NCI-H2227 treated with DMSO at 0.1 percent for 48 hours (cell line): ENCODE data around the gene HIPK2.
"Not testable (repeated sequence)": the region's sequence is repeated elsewhere in the genome, so short reads cannot be mapped to it uniquely, and the experiment has no call there.

Experiments used
- DNase-seq: peaks from one replicate; lab custom pipeline; 2025; lab: John Stamatoyannopoulos, UW

HIPK2 gene

DNA sequence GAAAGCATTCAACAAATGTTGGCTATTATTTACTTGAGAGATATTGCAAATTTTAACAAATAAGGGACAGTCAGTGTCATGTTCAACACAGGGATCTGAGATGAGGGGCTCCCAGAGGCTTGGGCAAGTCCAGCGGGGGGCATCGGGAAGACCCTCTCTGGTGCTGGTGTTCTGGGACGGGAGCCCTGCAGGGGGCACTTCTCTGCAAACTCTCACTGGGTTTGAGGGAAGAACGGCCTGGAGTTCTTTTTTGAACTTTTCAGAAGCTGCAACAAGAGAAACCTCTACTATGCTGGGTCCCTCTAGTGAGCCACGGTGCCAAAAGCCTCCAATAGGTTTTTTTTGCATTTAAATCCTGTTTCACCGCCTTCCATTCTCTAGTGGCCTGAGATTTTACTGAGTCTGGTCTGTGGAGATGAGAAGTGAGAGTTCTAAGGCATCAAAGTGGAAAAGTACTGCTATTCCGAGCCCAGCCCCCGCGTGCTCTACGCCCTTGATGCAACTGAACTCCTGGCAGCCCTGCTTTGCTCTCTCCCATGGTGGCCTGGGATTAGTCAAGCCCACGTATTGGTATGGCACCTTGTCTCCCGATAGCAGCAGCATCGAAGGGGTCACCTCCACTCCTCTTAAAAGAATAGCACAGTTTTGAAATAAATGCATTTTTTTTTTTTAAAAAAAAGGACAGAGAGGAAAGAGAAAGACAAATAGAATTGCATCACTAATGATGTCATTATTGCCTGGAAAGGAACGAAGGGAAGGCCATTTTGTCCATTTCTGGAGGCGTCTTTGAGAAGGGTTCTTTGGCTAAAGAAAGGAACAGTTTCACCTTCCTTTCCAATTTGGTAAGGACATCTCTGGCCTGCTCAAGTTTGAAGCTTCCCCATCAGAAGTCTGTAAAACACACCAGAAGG lies 210.8 kb downstream of the HIPK2 start:
- no peak for DNase-seq

DNA sequence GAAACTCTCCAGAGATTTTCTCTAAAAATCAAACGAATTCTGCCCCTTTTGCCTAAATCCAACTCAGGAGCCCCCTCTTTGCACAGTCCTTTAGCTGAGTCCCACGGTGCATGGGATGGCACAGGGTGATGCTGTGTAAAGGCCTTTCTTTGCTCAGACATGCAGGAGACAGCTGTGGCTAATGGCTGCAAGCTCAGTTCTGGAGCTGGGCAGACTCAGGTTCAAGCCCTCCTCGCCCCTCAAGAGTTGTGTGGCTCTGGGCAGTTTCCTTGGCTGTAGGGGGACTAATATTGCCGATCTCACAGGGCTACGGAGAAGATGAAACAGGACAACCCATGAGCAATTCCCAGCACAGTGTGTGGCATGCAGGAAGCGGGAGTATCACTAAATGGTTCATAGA lies 211.7 kb downstream of the HIPK2 start:
- DNase-seq, result no peak

DNA sequence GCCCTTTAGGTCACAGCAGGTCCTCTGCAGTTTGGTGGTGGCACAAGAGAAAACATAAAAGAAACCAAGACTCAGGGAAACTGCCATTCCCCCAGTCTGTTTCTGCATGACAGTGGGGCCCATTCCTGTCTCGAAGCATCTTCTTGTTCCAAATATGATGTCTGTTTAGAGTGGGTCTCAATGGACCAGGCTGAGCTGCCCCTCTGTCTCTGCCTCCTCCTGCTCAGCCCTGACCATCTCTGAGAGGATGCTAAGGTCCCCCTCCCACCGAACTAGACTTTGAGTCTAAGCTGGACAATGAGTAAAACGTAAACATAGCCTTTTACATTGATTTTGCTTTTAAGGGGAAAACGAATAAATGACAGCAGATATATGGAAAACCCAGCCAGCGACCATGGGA lies 213.9 kb downstream of the HIPK2 start:
- DNase-seq, result no peak

DNA sequence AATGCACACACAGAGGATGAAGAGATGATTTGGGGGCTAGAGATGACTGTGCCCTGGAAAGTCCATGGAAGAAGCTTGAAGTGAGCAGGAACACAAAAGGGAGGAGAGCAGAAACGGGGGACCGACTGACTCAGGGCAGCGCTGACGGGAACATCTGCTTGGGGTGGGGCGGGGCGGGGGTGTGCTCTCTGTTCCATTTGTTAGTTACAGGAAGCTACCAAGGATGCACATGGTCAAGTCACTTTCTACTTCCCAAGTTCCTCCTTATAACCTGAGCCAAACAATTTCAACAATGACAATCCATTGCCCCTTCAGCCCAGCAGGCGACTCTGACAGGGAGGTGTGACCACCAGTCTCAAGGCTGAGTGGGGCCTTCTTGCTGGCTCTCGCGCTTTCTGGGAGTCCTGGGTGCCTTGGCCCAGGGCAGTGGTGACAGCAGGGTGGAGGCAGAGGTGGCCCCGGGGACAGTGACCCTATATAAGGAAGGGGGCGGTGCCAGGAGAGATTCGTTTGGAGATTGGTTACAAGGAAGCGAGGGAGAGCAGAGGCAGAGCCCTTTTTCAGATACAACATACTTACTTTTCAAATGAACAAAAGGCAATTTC lies 214.7 kb downstream of the HIPK2 start:
- no peak for DNase-seq

DNA sequence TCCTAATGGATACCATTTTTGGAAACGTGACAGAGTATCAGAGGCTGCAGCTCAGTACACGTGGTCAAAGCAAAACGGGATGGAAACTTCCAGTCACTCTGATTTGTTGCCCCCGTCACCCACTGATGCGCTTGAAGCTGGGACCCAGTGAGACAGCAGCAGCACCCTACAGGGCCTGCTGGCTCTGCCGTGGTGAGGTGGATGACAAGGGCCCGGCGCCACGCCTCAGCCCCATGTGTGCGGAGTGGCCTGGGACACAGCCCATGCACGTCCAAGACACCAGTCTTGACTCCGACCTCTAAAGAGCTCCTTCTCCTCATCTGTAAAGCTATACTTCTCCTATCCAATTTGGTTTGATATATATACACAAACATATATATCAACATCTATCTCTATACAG lies 215.3 kb downstream of the HIPK2 start:
- no peak for DNase-seq

DNA sequence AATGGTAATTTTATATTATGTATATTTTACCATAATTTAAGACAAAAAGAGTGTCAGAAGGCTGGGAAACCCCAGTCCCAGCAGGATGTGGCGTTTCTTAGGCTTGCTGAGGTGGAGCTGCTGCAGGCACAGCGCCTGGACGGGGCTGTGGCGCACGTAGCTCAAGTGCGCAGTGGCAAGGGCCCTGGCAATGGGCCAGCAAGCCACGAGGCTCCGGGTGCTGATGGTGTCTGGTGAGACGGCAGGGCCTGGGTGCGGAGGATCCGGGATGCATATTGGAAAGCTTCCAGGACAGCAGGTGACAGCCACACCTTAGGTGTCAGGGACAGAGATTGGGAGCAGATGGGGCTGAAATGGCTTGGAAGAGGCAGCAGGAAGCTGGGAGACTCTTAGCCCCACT lies 217.1 kb downstream of the HIPK2 start:
- no peak for DNase-seq

DNA sequence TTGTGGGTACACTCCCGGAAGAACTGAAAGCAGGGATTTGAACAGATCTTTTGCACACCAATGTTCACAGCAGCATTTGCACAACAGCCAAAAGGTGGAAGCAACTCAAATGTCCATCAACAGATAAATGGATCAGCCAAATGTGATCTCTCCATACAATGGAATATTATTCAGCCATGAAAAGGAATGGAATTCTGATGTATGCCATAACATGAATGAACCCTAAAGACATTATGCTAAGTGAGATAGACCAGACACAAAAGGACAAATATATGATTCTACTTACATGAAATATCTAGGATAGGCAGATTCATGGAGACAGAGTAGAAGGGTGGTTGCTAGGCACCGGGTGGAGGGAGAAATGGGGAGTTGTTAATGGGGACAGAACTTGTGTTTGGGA lies 217.6 kb downstream of the HIPK2 start:
- no peak for DNase-seq

DNA sequence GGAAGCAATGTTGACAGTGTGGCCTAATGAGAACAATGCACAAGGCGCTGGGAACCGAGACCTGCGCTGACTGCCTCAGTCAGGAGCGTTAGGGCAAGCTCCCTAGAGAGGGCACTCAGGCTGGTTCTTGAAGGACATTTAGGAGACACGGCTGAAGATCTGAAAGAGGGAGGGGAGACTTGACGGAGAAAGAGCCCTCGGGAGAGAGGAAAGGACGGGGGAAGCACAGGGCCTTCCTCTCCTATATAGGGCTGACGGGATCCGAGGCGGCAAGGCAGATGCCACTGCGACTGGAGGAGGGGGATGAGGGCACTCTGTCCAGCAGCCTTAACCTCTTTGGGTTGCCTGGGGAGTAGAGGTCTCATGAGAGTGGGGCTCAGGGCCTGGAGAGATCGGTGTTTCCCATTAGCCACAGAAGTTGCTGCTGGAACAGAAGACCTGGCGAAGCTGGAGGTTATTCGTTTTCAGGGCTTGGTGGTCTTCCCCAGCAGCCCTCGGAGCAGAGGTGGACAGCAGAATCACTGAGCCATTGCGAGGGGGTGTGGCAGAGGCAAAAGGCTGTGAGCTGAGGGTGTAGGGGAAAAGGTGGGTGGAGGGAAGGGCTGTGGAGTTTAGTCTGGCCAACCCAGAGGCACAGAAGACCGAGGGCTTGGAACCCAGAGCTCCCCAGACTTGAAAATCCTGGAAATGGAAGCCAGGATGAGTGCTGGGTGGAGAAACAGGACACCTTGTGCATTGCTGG lies 218.3 kb downstream of the HIPK2 start:
- no peak for DNase-seq

DNA sequence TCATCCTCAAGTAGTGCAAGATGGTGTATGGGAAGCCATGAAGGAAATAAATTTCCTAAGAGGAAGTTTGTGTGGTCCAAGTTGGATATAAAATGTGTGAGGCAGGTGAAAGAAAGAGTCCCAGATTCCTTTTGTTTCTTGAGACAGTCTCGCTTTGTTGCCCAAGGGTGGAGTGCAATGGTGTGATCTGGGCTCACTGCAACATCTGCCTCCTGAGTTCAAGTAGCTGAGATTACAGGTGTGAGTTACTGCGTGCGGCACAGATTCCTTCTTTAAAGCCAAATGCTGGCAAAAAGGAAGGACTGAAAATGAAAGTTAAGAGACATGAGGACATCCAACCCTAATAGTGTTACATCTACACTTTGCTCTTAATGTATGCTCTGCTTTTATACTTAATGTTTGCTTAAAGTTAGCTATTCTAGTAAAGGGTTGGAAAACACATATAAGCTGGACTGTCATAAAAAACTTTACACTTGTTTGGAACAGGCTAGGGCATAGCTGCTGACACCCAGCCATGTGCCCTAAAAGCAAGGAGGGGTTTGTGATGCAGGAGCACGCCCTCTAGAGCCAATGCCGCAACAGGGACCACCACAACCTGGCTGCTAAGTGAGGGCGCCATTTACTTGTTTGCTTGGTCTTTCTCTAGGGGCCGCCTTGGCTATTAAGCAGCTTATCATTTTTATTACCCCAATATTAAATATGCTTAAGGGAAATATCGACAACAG lies 219.8 kb downstream of the HIPK2 start:
- DNase-seq, result no peak

DNA sequence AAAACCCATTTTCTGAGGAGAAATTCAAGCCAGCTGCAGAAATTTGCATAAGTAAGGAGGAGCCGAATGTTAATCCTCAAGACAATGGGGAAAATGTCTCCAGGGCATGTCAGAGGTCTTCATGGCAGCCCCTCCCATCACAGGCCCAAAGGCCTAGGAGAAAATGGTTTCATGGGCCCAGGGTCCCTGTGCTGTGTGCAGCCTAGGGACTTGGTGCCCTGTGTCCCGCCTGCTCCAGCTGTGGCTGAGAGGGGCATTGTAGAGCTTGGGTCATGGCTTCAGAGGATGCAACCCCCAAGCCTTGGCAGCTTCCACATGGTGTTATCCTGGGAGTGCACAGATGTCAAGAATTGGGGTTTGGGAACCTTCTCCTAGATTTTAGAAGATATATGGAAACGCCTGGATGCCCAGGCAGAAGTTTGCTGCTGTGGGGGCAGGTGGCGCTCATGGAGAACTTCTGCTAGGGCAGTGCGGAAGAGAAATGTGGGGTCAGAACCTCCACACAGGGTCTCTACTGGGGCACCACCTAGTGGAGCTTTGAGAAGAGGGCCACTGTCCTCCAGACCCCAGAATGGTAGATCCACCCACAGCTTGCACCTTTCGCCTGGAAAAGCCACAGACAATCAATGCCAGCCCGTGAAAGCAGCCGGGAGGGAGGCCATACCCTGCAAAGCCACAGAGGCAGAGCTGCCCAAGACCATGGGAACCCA lies 223.7 kb downstream of the HIPK2 start:
- DNase-seq, result not testable (repeated sequence)

DNA sequence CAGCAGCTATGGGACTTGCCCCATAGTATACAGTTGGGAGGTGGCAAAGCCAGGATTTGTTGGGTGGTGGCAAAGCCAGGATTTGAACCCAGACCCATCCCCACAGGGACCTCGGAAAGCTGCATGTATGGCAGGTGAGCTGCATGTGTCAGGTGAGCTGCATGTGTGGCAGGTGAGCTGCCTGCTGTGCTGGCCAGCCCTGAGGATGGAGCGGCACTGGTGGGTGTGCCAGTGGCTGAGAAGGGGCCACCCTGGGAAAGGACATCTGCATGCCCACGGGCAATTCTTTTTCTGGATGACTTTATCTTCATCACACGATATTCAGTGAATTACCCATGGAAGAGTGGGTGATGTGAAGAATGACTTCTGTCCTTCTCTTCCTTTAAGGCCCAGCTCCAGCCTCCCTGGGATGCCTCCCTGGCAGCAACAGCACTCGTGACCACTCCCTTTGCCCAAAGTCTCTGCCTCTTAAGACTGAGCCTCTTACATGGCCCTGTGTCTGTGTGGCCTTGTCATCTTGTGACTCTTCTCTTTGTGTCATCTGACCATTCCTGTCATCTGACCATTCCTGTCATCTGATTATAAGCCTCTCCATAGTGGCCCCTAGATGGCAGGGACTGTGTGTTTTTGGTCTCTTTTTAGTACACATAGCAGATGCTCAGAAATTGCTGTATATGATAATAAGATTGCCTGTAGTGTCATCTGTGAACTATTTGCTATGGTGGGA lies 229.3 kb downstream of the HIPK2 start:
- no peak for DNase-seq

DNA sequence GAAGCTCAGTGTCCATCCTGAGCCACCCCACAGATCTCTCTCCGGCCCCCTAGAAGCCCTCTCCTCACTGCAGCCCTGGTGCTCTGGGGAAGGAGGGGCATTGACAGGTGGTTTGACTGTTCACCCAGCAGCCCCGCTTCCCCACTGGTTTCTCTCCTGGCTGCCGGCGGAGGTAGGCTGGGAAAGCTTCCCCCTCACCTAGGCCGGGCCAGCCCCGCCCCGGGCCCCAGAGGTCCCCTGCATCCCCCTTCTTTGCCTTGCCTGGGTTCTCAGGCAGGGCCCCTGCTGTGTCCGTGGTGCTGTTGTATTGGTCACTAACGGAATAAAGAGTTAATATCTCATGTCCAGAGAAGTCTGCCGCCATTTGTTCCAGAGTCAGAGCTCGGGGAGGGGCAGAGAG lies 233.2 kb downstream of the HIPK2 start:
- no peak for DNase-seq

DNA sequence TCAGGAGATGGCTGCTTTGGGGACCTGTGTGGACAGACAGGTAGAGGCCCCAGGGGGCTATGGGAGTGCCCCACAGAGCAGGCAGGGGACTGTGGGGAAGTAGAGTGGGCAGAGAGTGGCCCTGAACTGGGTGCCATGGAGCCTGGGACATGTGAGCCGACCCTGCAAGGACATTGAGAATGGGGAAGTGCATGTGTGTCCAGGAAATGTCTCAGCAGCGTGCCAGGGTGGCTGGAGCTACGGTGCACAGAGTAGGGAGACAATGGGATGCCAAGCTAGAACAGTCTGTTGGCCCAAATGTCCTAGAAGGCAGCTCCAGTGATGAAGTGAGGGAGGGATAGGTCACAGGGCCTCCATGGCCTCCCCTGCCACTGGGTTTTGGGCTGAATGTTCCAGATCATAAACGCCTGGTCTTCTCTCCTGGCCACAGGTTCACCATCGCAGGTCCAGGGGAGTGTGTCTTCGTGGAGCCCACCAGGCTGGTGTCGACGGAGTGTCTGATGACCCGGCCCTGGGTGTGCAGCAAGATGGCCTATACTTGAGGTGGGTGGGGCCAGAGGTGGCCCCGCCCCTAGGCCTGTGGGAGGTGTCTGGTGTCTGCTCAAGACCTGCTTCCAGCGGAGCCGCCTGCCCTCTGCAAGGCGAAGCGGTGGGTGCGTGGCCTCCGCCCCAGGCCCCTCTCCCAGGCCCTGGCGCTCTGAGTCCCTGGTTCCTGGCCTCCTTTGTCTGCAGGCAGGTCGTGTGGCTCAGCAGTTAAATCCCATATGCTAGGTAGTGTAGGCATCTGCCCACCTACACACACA lies 233.8 kb downstream of the HIPK2 start:
- DNase-seq, result no peak

DNA sequence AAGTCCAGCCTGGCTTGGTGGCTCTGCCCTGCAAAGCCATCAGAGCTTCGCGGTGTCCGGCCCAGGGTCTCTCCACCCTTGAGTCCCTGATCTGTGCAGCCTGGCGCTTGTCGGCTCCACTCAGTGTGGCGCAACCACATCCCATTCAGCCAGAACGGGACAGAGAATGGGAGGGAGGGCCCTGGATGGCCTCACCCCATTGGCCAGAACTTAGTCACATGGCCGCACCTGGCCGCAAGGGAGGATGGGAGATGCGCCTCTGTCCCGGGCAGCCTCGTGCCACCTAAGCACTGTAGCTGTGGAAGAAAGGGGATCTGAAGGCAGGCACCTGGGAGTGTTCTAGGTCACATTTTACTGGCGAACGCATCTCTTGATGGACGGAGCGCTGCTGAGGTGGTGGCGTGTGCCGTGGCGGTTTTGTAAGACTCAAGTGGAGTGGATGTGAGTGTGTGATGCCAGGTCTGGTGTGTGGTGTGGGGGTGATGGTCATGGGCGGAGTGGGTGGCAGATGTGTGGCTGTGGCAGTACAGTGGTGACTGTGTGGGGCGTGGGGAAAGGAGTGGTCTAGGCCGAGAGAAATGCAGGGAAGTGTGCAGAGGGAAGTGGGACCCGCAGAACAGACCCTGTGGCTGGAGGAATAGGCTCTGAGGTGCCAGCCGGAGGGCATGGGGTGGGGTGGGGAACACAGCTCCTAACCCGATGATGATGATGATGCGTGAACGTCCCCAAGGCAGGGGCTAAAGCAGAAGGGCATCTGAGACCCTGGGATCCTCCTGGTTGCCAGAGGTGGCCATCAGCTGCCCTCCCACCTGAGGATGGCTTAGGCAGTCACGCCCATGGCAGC lies 235.3 kb downstream of the HIPK2 start:
- DNase-seq, result no peak

DNA sequence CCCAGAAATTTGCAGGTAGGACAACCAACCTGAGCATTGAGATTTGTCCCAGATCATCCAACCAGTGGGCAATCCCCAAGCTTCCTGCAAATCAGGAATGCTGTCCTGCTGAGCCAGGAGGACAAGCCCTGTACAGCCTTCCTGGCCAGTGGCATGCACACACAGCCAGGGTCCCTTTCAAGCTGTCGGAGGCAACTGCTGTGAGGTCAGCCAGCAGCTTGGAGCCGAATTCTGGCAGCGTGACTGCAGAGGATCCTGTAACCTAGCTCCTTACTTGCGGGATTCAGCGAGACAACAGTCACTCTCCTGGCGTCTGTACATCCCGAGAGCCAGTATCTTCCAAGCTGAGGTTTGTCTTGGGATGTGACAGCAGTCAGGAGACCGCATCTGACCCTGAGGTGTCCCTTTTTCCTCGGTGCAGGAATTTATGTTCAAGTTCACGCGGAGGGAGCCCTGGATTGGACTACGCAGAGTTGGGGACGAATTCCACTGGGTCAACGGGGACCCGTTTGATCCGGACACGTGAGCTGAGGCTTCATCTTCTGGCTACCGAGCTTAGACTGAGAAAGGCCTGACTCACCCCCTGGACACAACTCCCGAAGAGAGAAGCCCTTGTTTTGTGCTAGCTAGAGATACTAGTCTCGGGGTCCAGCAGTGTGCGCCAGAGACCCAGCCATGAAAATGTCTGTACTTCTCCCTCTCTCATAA lies 236.0 kb downstream of the HIPK2 start:
- DNase-seq, result no peak

DNA sequence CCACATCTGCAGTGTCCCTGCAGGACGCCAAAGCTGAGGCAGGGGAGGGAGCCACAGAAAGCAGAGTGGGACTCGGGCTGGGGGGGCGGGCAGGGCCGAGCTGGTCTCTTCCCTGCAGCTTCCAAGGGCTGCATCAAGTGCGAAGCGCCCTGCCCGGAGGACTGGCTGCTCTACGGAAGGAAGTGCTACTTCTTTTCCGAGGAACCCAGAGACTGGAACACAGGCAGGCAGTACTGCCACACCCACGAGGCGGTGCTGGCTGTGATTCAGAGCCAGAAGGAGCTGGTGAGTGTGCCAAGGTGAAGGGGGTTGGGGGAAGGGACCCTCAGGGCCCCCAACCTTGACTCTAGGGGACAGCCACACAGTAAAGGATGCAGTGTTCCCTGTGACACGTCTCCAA lies 237.6 kb downstream of the HIPK2 start:
- DNase-seq, result no peak

DNA sequence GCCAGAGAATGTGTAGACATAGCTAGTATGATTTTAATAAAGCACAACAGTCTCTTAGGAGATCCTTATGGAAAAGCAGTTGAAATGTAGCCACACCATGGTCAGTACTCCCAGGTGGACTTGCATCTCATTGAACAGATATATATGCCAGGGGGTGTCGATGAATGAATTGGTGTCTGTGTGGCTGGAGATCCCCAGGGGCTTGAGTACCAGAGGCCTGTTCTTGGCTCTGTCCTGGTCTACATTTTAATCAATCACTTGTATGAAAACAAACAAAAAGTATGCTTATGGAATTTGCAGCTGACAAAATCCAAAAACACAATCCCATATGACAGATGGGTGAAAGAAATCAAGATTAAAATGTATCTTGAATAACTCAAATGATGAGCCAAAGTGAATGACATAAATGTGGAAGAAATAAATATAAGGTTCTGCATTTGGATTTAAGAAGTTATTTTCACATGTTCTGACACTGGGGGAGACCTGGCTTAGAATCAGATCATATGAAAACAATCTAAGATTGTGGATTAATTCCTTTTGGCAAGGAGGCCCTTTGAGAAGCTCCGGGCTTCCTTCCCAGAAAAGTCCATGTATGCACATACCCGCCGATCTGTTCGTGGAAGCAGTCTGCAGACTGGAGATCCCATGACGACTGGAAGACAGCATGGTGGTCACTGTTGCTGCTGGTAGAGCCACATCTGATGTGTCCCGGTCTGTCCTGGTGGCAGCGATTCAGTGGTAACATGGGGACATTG lies 238.7 kb downstream of the HIPK2 start:
- no peak for DNase-seq

DNA sequence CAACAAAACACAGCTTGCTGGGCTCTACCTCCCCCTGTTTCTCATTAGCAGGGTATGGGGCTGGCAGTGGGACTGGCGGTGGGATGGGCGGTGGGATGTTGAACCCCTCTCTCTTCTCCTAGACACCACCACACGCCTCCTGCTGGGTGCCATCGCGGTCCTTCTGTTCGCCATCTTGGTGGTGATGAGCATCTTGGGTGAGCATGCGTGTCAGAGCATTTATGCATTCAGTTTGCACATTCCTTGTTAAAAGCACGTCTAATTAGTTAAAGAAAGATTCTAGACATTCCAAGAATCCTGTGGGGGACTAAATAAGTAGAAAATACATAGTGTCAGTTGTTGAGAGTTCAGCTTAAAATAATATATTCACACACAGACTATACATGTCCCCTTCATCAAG lies 241.6 kb downstream of the HIPK2 start:
- no peak for DNase-seq
